Fibroblast of upper back skin (primary cell): ENCODE results near the gene MAGI2.

Experiments used
- DNase-seq: peaks from one replicate; pipeline ENCODE4 v3.0.0-alpha.2; 2013

Gene MAGI2

GRCh38 chr7:79359827-79360226 is 93.6 kb downstream of the MAGI2 start:
- no peak for DNase-seq

- no peak for DNase-seq
Observed at GRCh38 chr7:79357101-79357500, 96.4 kb downstream of the MAGI2 start.

- no peak for DNase-seq
Observed at GRCh38 chr7:79353720-79354468, 99.6 kb downstream of the MAGI2 start.

GRCh38 chr7:79352323-79352722 is 101.1 kb downstream of the MAGI2 start:
- DNase-seq: no peak

GRCh38 chr7:79347351-79347750 is 106.1 kb downstream of the MAGI2 start:
- no peak for DNase-seq

GRCh38 chr7:79341902-79342301 is 111.6 kb downstream of the MAGI2 start:
- no peak for DNase-seq

GRCh38 chr7:79340212-79340611 is 113.3 kb downstream of the MAGI2 start:
- no peak for DNase-seq

GRCh38 chr7:79339208-79339925 is 114.1 kb downstream of the MAGI2 start:
- DNase-seq: no peak

- no peak for DNase-seq
Observed at GRCh38 chr7:79337717-79338116, 115.8 kb downstream of the MAGI2 start.

GRCh38 chr7:79334841-79335240 is 118.6 kb downstream of the MAGI2 start:
- no peak for DNase-seq

GRCh38 chr7:79334334-79334733 is 119.1 kb downstream of the MAGI2 start:
- DNase-seq: no peak

GRCh38 chr7:79332091-79332490 is 121.4 kb downstream of the MAGI2 start:
- DNase-seq: peak; percentile 53

- no peak for DNase-seq
Observed at GRCh38 chr7:79329464-79329863, 124.0 kb downstream of the MAGI2 start.

GRCh38 chr7:79320741-79321473 is 132.6 kb downstream of the MAGI2 start:
- DNase-seq: peak; percentile 53

- DNase-seq: no peak
Observed at GRCh38 chr7:79319369-79319768, 134.1 kb downstream of the MAGI2 start.

- peak; percentile 84 for DNase-seq
Observed at GRCh38 chr7:79317728-79318127, 135.7 kb downstream of the MAGI2 start.

- DNase-seq: no peak
Observed at GRCh38 chr7:79312022-79312421, 141.4 kb downstream of the MAGI2 start.

- no peak for DNase-seq
Observed at GRCh38 chr7:79308192-79308591, 145.3 kb downstream of the MAGI2 start.

GRCh38 chr7:79307376-79307775 is 146.1 kb downstream of the MAGI2 start:
- DNase-seq: no peak

- DNase-seq: no peak
Observed at GRCh38 chr7:79304711-79305110, 148.8 kb downstream of the MAGI2 start.

GRCh38 chr7:79302293-79302692 is 151.2 kb downstream of the MAGI2 start:
- DNase-seq: no peak

GRCh38 chr7:79301419-79301818 is 152.0 kb downstream of the MAGI2 start:
- DNase-seq: no peak

GRCh38 chr7:79300573-79300972 is 152.9 kb downstream of the MAGI2 start:
- no peak for DNase-seq
